Transverse colon (tissue), 4 donors: ENCODE data around the gene CFAP69.

Experiments
- POLR2A ChIP-seq: fragments of 450-650 bp; IDR thresholded peaks from one replicate; pipeline ENCODE4 v1.6.1; 2016; ENCODE audit warnings: antibody characterized with exemption, mild to moderate bottlenecking, moderate library complexity
- POLR2AphosphoS5 ChIP-seq, 3 donors: sonication (generic); formaldehyde crosslinking; IDR thresholded peaks; one replicate each; pipeline ENCODE4 v1.6.1; 2016; ENCODE audit warnings: antibody characterized with exemption in 3 of 3
- TF ChIP-seq, protein P1 (sequence below), 5 experiments: fragments of 200-600 bp in 3 of 5; fragments of 450-650 bp in 2 of 5; sonication (generic) in 3 of 5; IDR thresholded peaks; 1 replicate in 2 of 5; 2 replicates in 3 of 5; pipeline ENCODE4 v1.5.1; 2016 to 2017; ENCODE audit warnings: antibody characterized with exemption in 5 of 5, inconsistent platforms in 3 of 5, mild to moderate bottlenecking in 2 of 5, moderate library complexity in 1 of 5

DNA sequence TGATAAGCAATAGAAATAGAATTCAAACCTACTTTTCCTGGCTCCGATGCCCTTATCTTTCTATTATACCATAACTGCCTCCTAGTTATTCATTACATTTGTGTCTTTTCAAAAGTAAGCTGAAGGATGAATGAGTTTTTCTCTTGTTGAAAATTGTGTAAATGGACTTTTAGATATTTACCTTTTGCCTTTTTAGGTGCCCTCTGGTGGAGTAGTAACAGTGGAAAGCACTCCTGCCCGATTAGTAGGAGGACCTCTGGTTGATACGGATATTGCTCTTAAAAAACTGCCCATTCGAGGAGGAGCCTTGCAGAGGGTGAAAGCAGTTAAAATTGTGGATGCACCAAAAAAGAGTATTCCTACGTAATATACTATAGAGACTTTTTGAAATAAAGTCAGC is 64.9 kb downstream of the CFAP69 start:
- TF ChIP-seq, protein P1, sequence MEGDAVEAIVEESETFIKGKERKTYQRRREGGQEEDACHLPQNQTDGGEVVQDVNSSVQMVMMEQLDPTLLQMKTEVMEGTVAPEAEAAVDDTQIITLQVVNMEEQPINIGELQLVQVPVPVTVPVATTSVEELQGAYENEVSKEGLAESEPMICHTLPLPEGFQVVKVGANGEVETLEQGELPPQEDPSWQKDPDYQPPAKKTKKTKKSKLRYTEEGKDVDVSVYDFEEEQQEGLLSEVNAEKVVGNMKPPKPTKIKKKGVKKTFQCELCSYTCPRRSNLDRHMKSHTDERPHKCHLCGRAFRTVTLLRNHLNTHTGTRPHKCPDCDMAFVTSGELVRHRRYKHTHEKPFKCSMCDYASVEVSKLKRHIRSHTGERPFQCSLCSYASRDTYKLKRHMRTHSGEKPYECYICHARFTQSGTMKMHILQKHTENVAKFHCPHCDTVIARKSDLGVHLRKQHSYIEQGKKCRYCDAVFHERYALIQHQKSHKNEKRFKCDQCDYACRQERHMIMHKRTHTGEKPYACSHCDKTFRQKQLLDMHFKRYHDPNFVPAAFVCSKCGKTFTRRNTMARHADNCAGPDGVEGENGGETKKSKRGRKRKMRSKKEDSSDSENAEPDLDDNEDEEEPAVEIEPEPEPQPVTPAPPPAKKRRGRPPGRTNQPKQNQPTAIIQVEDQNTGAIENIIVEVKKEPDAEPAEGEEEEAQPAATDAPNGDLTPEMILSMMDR (IDR thresholded peaks at IDR 0.05), result no peak
- TF ChIP-seq POLR2A (no peak), POLR2AphosphoS5 (IDR thresholded peaks at IDR 0.05) (no peak)
